Astrocyte (in vitro differentiated cells and primary cell): Measurements from ENCODE around the gene IFT88.

Source experiments
- EZH2 ChIP-seq: IDR thresholded peaks from 2 replicates; pipeline ENCODE4 v1.6.1; 2012; ENCODE audit warnings: mild to moderate bottlenecking, low read length, inconsistent platforms; ENCODE audit not compliant: insufficient read depth
- TF ChIP-seq, protein P1 (sequence below): IDR thresholded peaks from 2 replicates; pipeline ENCODE4 v1.5.1; 2011; ENCODE audit warnings: low read depth, mild to moderate bottlenecking, inconsistent platforms, low read length, moderate library complexity; ENCODE audit not compliant: insufficient read depth

DNA sequence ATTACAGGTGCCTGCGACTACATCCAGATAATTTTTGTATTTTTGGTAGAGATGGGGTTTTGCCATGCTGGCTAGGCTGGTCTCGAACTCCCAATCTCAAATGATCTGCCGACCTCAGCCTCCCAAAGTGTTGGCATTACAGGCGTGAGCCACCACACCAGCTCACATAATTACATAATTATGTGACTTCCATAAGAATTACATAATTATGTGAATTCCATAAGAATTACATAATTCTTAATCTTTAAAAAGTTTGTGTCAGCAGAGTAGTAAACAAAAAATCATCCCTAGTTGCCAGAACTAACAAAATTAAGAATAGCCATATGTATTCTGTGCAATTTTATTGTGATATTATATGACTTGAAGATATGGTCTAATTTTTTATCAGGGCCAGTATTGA, 25.6 kb downstream of the IFT88 start:
- TF ChIP-seq, protein P1, sequence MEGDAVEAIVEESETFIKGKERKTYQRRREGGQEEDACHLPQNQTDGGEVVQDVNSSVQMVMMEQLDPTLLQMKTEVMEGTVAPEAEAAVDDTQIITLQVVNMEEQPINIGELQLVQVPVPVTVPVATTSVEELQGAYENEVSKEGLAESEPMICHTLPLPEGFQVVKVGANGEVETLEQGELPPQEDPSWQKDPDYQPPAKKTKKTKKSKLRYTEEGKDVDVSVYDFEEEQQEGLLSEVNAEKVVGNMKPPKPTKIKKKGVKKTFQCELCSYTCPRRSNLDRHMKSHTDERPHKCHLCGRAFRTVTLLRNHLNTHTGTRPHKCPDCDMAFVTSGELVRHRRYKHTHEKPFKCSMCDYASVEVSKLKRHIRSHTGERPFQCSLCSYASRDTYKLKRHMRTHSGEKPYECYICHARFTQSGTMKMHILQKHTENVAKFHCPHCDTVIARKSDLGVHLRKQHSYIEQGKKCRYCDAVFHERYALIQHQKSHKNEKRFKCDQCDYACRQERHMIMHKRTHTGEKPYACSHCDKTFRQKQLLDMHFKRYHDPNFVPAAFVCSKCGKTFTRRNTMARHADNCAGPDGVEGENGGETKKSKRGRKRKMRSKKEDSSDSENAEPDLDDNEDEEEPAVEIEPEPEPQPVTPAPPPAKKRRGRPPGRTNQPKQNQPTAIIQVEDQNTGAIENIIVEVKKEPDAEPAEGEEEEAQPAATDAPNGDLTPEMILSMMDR = no peak
- no peak for TF ChIP-seq EZH2
